VCaP (cell line): Measurements from ENCODE around the gene MYO1D.

Experiments used
- H3K27ac ChIP-seq: fragments of 450-650 bp; 2 replicates; pipeline ENCODE4 v1.5.1; 2017
- CTCF ChIP-seq: fragments of 450-650 bp; conservative IDR thresholded peaks from 2 replicates; pipeline ENCODE4 v1.5.1; 2017; ENCODE audit warnings: mild to moderate bottlenecking, moderate library complexity

Gene MYO1D

GRCh38 chr17:32483451-32484019, 393.4 kb downstream of the MYO1D start:
- TF ChIP-seq CTCF, result peak; percentile 94
- H3K27ac ChIP-seq, result peak overlapping the region; percentile 100

- peak overlapping the region; percentile 100 for H3K27ac ChIP-seq
- TF ChIP-seq CTCF, result no peak
Observed at GRCh38 chr17:32482568-32483320, 394.2 kb downstream of the MYO1D start.

GRCh38 chr17:32481193-32481592, 395.7 kb downstream of the MYO1D start:
- no peak for TF ChIP-seq CTCF
- peak overlapping the region; percentile 100; the same call in 1 of the 2 replicates for H3K27ac ChIP-seq

GRCh38 chr17:32479074-32479617, 397.8 kb downstream of the MYO1D start:
- H3K27ac ChIP-seq, result no peak overlapping the region
- no peak for TF ChIP-seq CTCF

GRCh38 chr17:32477220-32477619, 399.7 kb downstream of the MYO1D start:
- H3K27ac ChIP-seq, result no peak overlapping the region
- no peak for TF ChIP-seq CTCF

GRCh38 chr17:32475258-32475657, 401.7 kb downstream of the MYO1D start:
- H3K27ac ChIP-seq, result no peak overlapping the region
- TF ChIP-seq CTCF, result no peak

- no peak for TF ChIP-seq CTCF
Observed at GRCh38 chr17:32471652-32472051, 405.3 kb downstream of the MYO1D start.

More at GRCh38 chr17:32471652-32472051, 405.3 kb downstream of the MYO1D start:
- H3K27ac ChIP-seq, result no peak overlapping the region
